Endothelial cell (in vitro differentiated cells): Measurements from ENCODE around the gene TBC1D22B. TPM values are rescaled to one million over a fixed set of nuclear protein-coding genes. Genes with fewer than 3 reads are reported as not detected.
"Not testable (repeated sequence)": the region's sequence is repeated elsewhere in the genome, so short reads cannot be mapped to it uniquely, and the experiment has no call there.

Experiments
- DNase-seq: peaks from one replicate; pipeline ENCODE4 v3.0.0; 2021; ENCODE audit warnings: low spot score
- H3K27ac Mint-ChIP-seq: one replicate; pipeline ENCODE4 v1.8.0; 2021; ENCODE audit warnings: mixed read lengths, inconsistent platforms; ENCODE audit not compliant: unreplicated experiment
- H3K27me3 Mint-ChIP-seq: one replicate; pipeline ENCODE4 v1.8.0; 2021; ENCODE audit warnings: mild to moderate bottlenecking, moderate library complexity, mixed read lengths, inconsistent platforms; ENCODE audit not compliant: unreplicated experiment
- H3K36me3 Mint-ChIP-seq: one replicate; pipeline ENCODE4 v1.8.0; 2021; ENCODE audit warnings: mild to moderate bottlenecking, low read depth, mixed read lengths, inconsistent platforms; ENCODE audit not compliant: unreplicated experiment
- H3K4me1 Mint-ChIP-seq: one replicate; pipeline ENCODE4 v1.8.0; 2021; ENCODE audit warnings: mild to moderate bottlenecking, mixed read lengths, inconsistent platforms; ENCODE audit not compliant: unreplicated experiment
- H3K4me3 Mint-ChIP-seq: one replicate; pipeline ENCODE4 v1.8.0; 2021; ENCODE audit warnings: mild to moderate bottlenecking, mixed read lengths, inconsistent platforms; ENCODE audit not compliant: unreplicated experiment
- H3K9me3 Mint-ChIP-seq: one replicate; pipeline ENCODE4 v1.8.0; 2021; ENCODE audit warnings: mixed read lengths, inconsistent platforms; ENCODE audit not compliant: unreplicated experiment
- CTCF ChIP-seq: fragments of 200-600 bp; sonication (generic); IDR thresholded peaks from one replicate; pipeline ENCODE4 v1.5.0; 2021; ENCODE audit warnings: antibody characterized with exemption; ENCODE audit not compliant: unreplicated experiment
- total RNA-seq: library from RNA; stranded (reverse); fragmentation: NEBNext Ultra II Directional; extraction: Animal tissue kit (Norgen Biotek cat#: 25700); gene quantifications from one replicate; pipeline ENCODE4 v1.2.1, GENCODE V29; 2021; ENCODE audit not compliant: unreplicated experiment

Gene TBC1D22B
- total RNA-seq, 1 donor from 2014 or later: 11.8 TPM

- no peaks in the 10 kb centered on the region for H3K9me3 Mint-ChIP-seq
- no peak overlapping the region for H3K4me3 Mint-ChIP-seq
- H3K36me3 Mint-ChIP-seq: peaks cover 14% of the 10 kb centered on the region
- no peak for DNase-seq
- TF ChIP-seq CTCF: no peak
- H3K27me3 Mint-ChIP-seq: no peaks in the 10 kb centered on the region
- H3K27ac Mint-ChIP-seq: no peak overlapping the region
- no peaks in the 10 kb centered on the region for H3K4me1 Mint-ChIP-seq
Measured at GRCh38 chr6:37324131-37325033, 66.8 kb downstream of the TBC1D22B start.

GRCh38 chr6:37330345-37330744 is 72.8 kb downstream of the TBC1D22B start:
- H3K36me3 Mint-ChIP-seq, H3K9me3 Mint-ChIP-seq, H3K4me1 Mint-ChIP-seq, H3K4me3 Mint-ChIP-seq, H3K27ac Mint-ChIP-seq, H3K27me3 Mint-ChIP-seq, DNase-seq: not testable (repeated sequence)

GRCh38 chr6:37331047-37331446 is 73.5 kb downstream of the TBC1D22B start:
- DNase-seq: no peak

GRCh38 chr6:37332894-37333293 is 75.3 kb downstream of the TBC1D22B start:
- Mint-ChIP-seq H3K27ac (no peak overlapping the region), H3K4me3 (no peak overlapping the region), H3K9me3 (no peaks in the 10 kb centered on the region), H3K4me1 (peaks cover 3% of the 10 kb centered on the region), H3K27me3 (peaks cover 2% of the 10 kb centered on the region), H3K36me3 (peaks cover 3% of the 10 kb centered on the region)
- no peak for DNase-seq
- no peak for TF ChIP-seq CTCF

More at GRCh38 chr6:37331047-37331446, 73.5 kb downstream of the TBC1D22B start:
- Mint-ChIP-seq H3K4me3 (no peak overlapping the region), H3K27ac (no peak overlapping the region), H3K9me3 (no peaks in the 10 kb centered on the region), H3K36me3 (peaks cover 3% of the 10 kb centered on the region), H3K4me1 (peaks cover 3% of the 10 kb centered on the region), H3K27me3 (peaks cover 2% of the 10 kb centered on the region)
- no peak for TF ChIP-seq CTCF

GRCh38 chr6:37334047-37334446 is 76.5 kb downstream of the TBC1D22B start:
- no peak for DNase-seq
- TF ChIP-seq CTCF: no peak
- Mint-ChIP-seq H3K9me3 (no peaks in the 10 kb centered on the region), H3K4me1 (peaks cover 3% of the 10 kb centered on the region), H3K36me3 (peaks cover 3% of the 10 kb centered on the region), H3K4me3 (no peak overlapping the region), H3K27me3 (peaks cover 2% of the 10 kb centered on the region), H3K27ac (no peak overlapping the region)

- not testable (repeated sequence) for H3K27ac Mint-ChIP-seq, H3K9me3 Mint-ChIP-seq, H3K36me3 Mint-ChIP-seq, DNase-seq, H3K4me3 Mint-ChIP-seq, H3K27me3 Mint-ChIP-seq, H3K4me1 Mint-ChIP-seq
Measured at GRCh38 chr6:37338317-37338716, 80.7 kb downstream of the TBC1D22B start.
